Hepatocyte (in vitro differentiated cells): ENCODE measurements around the gene ZNF574.

Experiments
- CTCF ChIP-seq: fragments of 200-600 bp; sonication (generic); IDR thresholded peaks from 2 replicates; pipeline ENCODE4 v1.5.1; 2016; ENCODE audit warnings: antibody characterized with exemption, mild to moderate bottlenecking; ENCODE audit not compliant: poor library complexity
- EZH2 ChIP-seq: fragments of 200-600 bp; sonication (generic); IDR thresholded peaks from 2 replicates; pipeline ENCODE4 v1.6.1; 2016; ENCODE audit warnings: antibody characterized with exemption, mild to moderate bottlenecking, borderline replicate concordance

GRCh38 chr19:42090672-42091071 lies 14.7 kb downstream of the ZNF574 start:
- TF ChIP-seq CTCF, result no peak
- TF ChIP-seq EZH2, result no peak
